Hepatocyte (in vitro differentiated cells): Measurements from ENCODE around the gene TREH. TPM values are rescaled to one million over a fixed set of nuclear protein-coding genes. Genes with fewer than 3 reads are reported as not detected.
"Not testable (repeated sequence)": the region's sequence is repeated elsewhere in the genome, so short reads cannot be mapped to it uniquely, and the experiment has no call there.

Source experiments
- DNase-seq: peaks from one replicate; pipeline ENCODE4 v3.0.0-alpha.2; 2016; ENCODE audit warnings: low spot score
- H2AFZ ChIP-seq: fragments of 200-600 bp; sonication (generic); 2 replicates; pipeline ENCODE4 v1.6.0; 2016; ENCODE audit warnings: antibody characterized with exemption, mild to moderate bottlenecking
- H3K27ac ChIP-seq: fragments of 200-600 bp; sonication (generic); 2 replicates; pipeline ENCODE4 v1.5.1; 2016; ENCODE audit warnings: mild to moderate bottlenecking
- H3K27me3 ChIP-seq: fragments of 200-600 bp; sonication (generic); 2 replicates; pipeline ENCODE4 v1.6.1; 2016
- H3K36me3 ChIP-seq: fragments of 200-600 bp; sonication (generic); replicated peaks from 2 replicates; pipeline ENCODE4 v1.5.1; 2016; ENCODE audit warnings: low read depth; ENCODE audit not compliant: insufficient read depth
- H3K4me1 ChIP-seq: fragments of 200-600 bp; sonication (generic); 2 replicates; pipeline ENCODE4 v1.5.1; 2016; ENCODE audit warnings: mild to moderate bottlenecking, moderate library complexity; ENCODE audit not compliant: insufficient read depth
- H3K4me2 ChIP-seq: fragments of 200-600 bp; sonication (generic); 2 replicates; pipeline ENCODE4 v1.6.0; 2016
- H3K4me3 ChIP-seq: fragments of 200-600 bp; sonication (generic); 2 replicates; pipeline ENCODE4 v1.5.1; 2016; ENCODE audit warnings: mild to moderate bottlenecking
- H3K79me2 ChIP-seq: fragments of 200-600 bp; sonication (generic); 2 replicates; pipeline ENCODE4 v1.6.0; 2017; ENCODE audit warnings: mild to moderate bottlenecking
- H3K9me2 ChIP-seq: fragments of 200-600 bp; sonication (generic); replicated peaks from 2 replicates; pipeline ENCODE4 v1.6.0; 2017; ENCODE audit warnings: mild to moderate bottlenecking; ENCODE audit not compliant: insufficient read depth
- H3K9me3 ChIP-seq: fragments of 200-600 bp; sonication (generic); 2 replicates; pipeline ENCODE4 v1.5.1; 2016; ENCODE audit warnings: low read depth, mild to moderate bottlenecking
- H4K20me1 ChIP-seq: fragments of 200-600 bp; sonication (generic); 2 replicates; pipeline ENCODE4 v1.6.0; 2016; ENCODE audit warnings: mild to moderate bottlenecking; ENCODE audit not compliant: insufficient read depth, poor library complexity, severe bottlenecking
- EZH2 ChIP-seq: fragments of 200-600 bp; sonication (generic); IDR thresholded peaks from 2 replicates; pipeline ENCODE4 v1.6.1; 2016; ENCODE audit warnings: antibody characterized with exemption, mild to moderate bottlenecking, borderline replicate concordance
- EZH2phosphoT487 ChIP-seq: fragments of 200-600 bp; sonication (generic); IDR thresholded peaks from one replicate; pipeline ENCODE4 v1.6.1; 2018; ENCODE audit warnings: antibody characterized with exemption, mild to moderate bottlenecking, low read depth, moderate library complexity; ENCODE audit not compliant: unreplicated experiment, severe bottlenecking
- WGBS: methylation state at CpG from one replicate; pipeline ENCODE4 v1.1.6; 2016; ENCODE audit warnings: low lambda C conversion rate; ENCODE audit errors: missing lambda C conversion rate; 5-methylcytosine and 5-hydroxymethylcytosine counted together
- polyA plus RNA-seq: library from polyadenylated mRNA; unstranded; fragments of >200 nt; fragmentation: Nextera tagmentation; extraction: Ambion mirVana; gene quantifications from 2 replicates; pipeline ENCODE4 v1.2.1, GENCODE V29; 2016
- total RNA-seq: library from RNA; depleted of rRNA; stranded (reverse); fragments of >200 nt; gene quantifications from 2 replicates; pipeline ENCODE4 v1.2.3, GENCODE V29; 2014
- TF ChIP-seq, protein P1 (sequence below): fragments of 200-600 bp; sonication (generic); IDR thresholded peaks from 2 replicates; pipeline ENCODE4 v1.5.1; 2016; ENCODE audit warnings: antibody characterized with exemption, mild to moderate bottlenecking; ENCODE audit not compliant: poor library complexity

Gene TREH
- total and polyA plus RNA-seq, 2 experiments from 2014 or later = 6.6 to 10.7 TPM

DNA sequence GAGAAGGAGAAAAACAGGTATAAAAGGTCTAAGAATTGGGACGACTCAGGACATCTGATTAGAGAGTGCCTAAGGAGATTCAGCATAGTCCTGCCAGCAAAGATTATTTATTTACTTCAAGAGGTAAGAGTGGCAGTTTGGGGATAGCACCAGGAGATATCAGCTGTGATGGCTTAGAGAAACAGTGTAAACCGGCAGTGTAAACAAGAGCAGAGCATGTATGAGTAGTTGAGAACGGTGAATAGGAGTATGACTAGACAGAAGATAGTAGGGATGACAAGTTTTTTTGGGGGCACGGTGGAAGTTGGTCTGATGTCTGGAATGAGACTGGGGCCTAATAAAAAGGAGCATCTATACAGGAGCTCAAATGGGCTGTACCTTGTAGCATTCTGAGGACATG is 38.3 kb upstream of the TREH start:
- not testable (repeated sequence) for H3K36me3 ChIP-seq, H3K9me2 ChIP-seq, H2AFZ ChIP-seq, H4K20me1 ChIP-seq, H3K27me3 ChIP-seq, DNase-seq, H3K4me3 ChIP-seq, H3K4me1 ChIP-seq, H3K9me3 ChIP-seq, H3K79me2 ChIP-seq, H3K4me2 ChIP-seq, H3K27ac ChIP-seq
- WGBS = 55% methylated on average over 4 of the region's 4 CpGs

- not testable (repeated sequence) for H2AFZ ChIP-seq, H3K27ac ChIP-seq, H3K9me3 ChIP-seq, H3K9me2 ChIP-seq, H3K4me2 ChIP-seq, H3K27me3 ChIP-seq, H4K20me1 ChIP-seq, H3K4me1 ChIP-seq, DNase-seq, H3K4me3 ChIP-seq, H3K36me3 ChIP-seq, H3K79me2 ChIP-seq
- 81% methylated on average over 6 of the region's 6 CpGs for WGBS
Observed at GRCh38 chr11:118717221-118717620, 37.8 kb upstream of the TREH start.

DNA sequence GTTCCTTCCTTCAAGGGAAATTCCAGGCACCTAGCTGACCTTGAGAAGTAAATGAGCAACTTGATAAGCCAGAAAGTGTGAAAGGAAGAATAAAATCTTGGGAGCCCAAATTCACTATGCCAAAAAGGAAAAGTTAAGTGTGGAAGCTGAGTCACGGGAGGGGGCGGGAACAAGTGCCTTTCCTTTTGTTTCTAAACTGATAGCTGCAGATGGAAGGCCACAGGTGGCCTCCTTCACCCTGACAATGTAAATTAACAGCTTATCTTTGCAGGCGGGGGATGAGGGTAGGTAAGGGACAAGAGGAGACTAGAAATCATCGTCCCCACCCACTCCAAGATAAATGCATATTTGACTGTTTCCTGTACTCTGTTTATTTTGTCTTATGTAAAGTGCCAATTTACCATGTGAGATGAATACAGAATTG is 36.4 kb upstream of the TREH start:
- H3K79me2 ChIP-seq = no peaks in the 10 kb centered on the region
- peaks cover 8% of the 10 kb centered on the region for H3K4me1 ChIP-seq
- no peaks in the 10 kb centered on the region for H3K27me3 ChIP-seq
- H2AFZ ChIP-seq = no peak overlapping the region
- WGBS = 55% methylated on average over 4 of the region's 4 CpGs
- H3K4me3 ChIP-seq = no peak overlapping the region
- H3K36me3 ChIP-seq = no peaks in the 10 kb centered on the region
- peak; percentile 36 for DNase-seq
- H3K4me2 ChIP-seq = no peak overlapping the region
- H3K27ac ChIP-seq = peak overlapping the region; percentile 75
- no peak for TF ChIP-seq EZH2
- no peak for TF ChIP-seq EZH2phosphoT487
- TF ChIP-seq, protein P1, sequence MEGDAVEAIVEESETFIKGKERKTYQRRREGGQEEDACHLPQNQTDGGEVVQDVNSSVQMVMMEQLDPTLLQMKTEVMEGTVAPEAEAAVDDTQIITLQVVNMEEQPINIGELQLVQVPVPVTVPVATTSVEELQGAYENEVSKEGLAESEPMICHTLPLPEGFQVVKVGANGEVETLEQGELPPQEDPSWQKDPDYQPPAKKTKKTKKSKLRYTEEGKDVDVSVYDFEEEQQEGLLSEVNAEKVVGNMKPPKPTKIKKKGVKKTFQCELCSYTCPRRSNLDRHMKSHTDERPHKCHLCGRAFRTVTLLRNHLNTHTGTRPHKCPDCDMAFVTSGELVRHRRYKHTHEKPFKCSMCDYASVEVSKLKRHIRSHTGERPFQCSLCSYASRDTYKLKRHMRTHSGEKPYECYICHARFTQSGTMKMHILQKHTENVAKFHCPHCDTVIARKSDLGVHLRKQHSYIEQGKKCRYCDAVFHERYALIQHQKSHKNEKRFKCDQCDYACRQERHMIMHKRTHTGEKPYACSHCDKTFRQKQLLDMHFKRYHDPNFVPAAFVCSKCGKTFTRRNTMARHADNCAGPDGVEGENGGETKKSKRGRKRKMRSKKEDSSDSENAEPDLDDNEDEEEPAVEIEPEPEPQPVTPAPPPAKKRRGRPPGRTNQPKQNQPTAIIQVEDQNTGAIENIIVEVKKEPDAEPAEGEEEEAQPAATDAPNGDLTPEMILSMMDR = no peak
- no peaks in the 10 kb centered on the region for H3K9me2 ChIP-seq
- H3K9me3 ChIP-seq = no peaks in the 10 kb centered on the region
- no peaks in the 10 kb centered on the region for H4K20me1 ChIP-seq

DNA sequence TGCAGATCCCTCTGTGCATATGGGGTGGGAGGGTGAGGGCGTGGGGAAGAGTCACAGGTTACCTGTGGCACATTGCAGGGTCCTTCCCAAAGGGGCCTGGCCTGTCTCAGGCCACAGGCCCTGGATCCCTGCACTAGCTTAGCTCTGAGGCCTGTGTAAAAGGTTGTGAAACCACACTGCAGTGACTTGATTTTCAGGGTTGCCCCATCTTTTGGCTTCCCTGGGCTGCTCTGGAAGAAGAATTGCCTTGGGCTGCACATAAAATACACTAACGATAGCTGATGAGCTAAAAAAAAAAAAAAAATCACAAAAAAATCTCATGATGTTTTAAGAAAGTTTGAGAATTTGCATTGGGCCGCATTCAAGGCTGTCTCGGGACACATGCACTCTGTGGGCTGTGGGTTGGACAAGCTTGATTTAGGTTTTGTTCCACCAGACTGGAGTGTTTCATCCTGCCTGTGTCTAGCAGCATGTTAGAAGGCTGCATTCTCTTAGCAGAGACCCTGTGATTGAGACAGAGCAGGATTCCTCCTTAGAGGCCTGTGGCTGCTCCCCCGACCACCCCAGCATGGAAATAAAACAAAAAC is 35.9 kb upstream of the TREH start:
- TF ChIP-seq EZH2phosphoT487 (no peak), EZH2 (no peak)
- TF ChIP-seq, protein P1 = no peak
- H2AFZ ChIP-seq = no peak overlapping the region
- no peaks in the 10 kb centered on the region for H3K79me2 ChIP-seq
- 60% methylated on average over 5 of the region's 5 CpGs for WGBS
- no peaks in the 10 kb centered on the region for H3K9me2 ChIP-seq
- no peak for DNase-seq
- no peaks in the 10 kb centered on the region for H3K9me3 ChIP-seq
- H3K27me3 ChIP-seq = no peaks in the 10 kb centered on the region
- no peaks in the 10 kb centered on the region for H4K20me1 ChIP-seq
- no peak overlapping the region for H3K4me2 ChIP-seq
- H3K4me3 ChIP-seq = no peak overlapping the region
- H3K27ac ChIP-seq = peak overlapping the region; percentile 75
- H3K36me3 ChIP-seq = no peaks in the 10 kb centered on the region
- H3K4me1 ChIP-seq = peaks cover 8% of the 10 kb centered on the region

GRCh38 chr11:118714816-118715215 is 35.4 kb upstream of the TREH start:
- Histone ChIP-seq H3K4me3 (no peak overlapping the region), H4K20me1 (no peaks in the 10 kb centered on the region), H3K36me3 (no peaks in the 10 kb centered on the region), H3K4me1 (peaks cover 8% of the 10 kb centered on the region), H3K79me2 (no peaks in the 10 kb centered on the region), H3K27me3 (no peaks in the 10 kb centered on the region), H3K9me2 (no peaks in the 10 kb centered on the region), H3K27ac (peak overlapping the region; percentile 75), H3K9me3 (no peaks in the 10 kb centered on the region), H2AFZ (no peak overlapping the region), H3K4me2 (no peak overlapping the region)
- TF ChIP-seq, protein P1 = no peak
- TF ChIP-seq EZH2 (no peak), EZH2phosphoT487 (no peak)
- no peak for DNase-seq

DNA sequence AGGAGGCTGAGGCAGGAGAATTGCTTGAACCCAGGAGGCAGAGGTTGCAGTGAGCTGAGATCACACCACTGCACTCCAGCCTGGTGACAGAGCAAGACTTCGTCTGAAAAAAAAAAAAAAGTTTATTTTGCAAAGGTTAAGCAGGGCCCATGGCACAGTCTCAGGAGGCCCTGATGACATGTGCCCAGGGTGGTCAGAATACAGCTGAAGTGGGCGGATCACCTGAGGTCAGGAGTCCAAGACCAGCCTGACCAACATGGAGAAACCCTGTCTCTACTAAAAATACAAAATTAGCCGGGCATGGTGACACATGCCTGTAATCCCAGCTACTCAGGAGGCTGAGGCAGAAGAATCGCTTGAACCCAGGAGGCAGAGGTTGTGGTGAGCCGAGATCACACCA is 35.0 kb upstream of the TREH start:
- DNase-seq, H3K9me3 ChIP-seq, H3K4me3 ChIP-seq, H3K27me3 ChIP-seq, H3K4me1 ChIP-seq, H3K36me3 ChIP-seq, H4K20me1 ChIP-seq, H3K9me2 ChIP-seq, H3K4me2 ChIP-seq, H2AFZ ChIP-seq, H3K27ac ChIP-seq, H3K79me2 ChIP-seq: not testable (repeated sequence)
- WGBS = 65% methylated on average over 4 of the region's 5 CpGs
